ENCODE results near the gene HEPN1.

- TF ChIP-seq EZH2phosphoT487 (IDR thresholded peaks at IDR 0.05; ENCODE audit: unreplicated experiment) (no peak), CTCF (conservative IDR thresholded peaks at IDR 0.05; ENCODE audit: low read depth in 2 of 2) (peak; percentile 54 to 69), CREB1 (CRISPR knock-in tag; IDR thresholded peaks at IDR 0.05; ENCODE audit: low read depth) (peak; percentile 43), NANOG (IDR thresholded peaks at IDR 0.05; ENCODE audit: borderline replicate concordance) (no peak), POLR2AphosphoS5 (IDR thresholded peaks at IDR 0.05; ENCODE audit: low read depth) (peak; percentile 62), EZH2 (IDR thresholded peaks at IDR 0.05; ENCODE audit: low read depth, unreplicated experiment) (peak; percentile 32), ZNF462 (CRISPR knock-in tag; IDR thresholded peaks at IDR 0.05) (no peak), ZNF114 (CRISPR knock-in tag; IDR thresholded peaks at IDR 0.05) (no peak), STAT1 (IDR thresholded peaks at IDR 0.05; ENCODE audit: unreplicated experiment) (no peak), ETS1 (IDR thresholded peaks at IDR 0.05) (no peak; the same call in 1 of the 2 replicates), JUNB (IDR thresholded peaks at IDR 0.05; ENCODE audit: unreplicated experiment) (no peak)
- TF ChIP-seq, protein P1, sequence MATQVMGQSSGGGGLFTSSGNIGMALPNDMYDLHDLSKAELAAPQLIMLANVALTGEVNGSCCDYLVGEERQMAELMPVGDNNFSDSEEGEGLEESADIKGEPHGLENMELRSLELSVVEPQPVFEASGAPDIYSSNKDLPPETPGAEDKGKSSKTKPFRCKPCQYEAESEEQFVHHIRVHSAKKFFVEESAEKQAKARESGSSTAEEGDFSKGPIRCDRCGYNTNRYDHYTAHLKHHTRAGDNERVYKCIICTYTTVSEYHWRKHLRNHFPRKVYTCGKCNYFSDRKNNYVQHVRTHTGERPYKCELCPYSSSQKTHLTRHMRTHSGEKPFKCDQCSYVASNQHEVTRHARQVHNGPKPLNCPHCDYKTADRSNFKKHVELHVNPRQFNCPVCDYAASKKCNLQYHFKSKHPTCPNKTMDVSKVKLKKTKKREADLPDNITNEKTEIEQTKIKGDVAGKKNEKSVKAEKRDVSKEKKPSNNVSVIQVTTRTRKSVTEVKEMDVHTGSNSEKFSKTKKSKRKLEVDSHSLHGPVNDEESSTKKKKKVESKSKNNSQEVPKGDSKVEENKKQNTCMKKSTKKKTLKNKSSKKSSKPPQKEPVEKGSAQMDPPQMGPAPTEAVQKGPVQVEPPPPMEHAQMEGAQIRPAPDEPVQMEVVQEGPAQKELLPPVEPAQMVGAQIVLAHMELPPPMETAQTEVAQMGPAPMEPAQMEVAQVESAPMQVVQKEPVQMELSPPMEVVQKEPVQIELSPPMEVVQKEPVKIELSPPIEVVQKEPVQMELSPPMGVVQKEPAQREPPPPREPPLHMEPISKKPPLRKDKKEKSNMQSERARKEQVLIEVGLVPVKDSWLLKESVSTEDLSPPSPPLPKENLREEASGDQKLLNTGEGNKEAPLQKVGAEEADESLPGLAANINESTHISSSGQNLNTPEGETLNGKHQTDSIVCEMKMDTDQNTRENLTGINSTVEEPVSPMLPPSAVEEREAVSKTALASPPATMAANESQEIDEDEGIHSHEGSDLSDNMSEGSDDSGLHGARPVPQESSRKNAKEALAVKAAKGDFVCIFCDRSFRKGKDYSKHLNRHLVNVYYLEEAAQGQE (IDR thresholded peaks at IDR 0.05; ENCODE audit: unreplicated experiment) = no peak
Observed at GRCh38 chr11:124875943-124876817, 42.9 kb upstream of the HEPN1 start.

Measured in GM23338 (cell line).